Prostate gland (tissue), 2 donors: ENCODE data around the gene OR6T1. TPM values are rescaled to one million over a fixed set of nuclear protein-coding genes. Genes with fewer than 3 reads are reported as not detected.

Experiments
- DNase-seq: peaks from one replicate; pipeline ENCODE4 v3.0.0-alpha.2; 2019; ENCODE audit warnings: low spot score
- H3K27ac ChIP-seq, 2 donors: fragments of 200-600 bp; sonication (generic); 2 replicates each; pipeline ENCODE4 v1.5.1; 2017 to 2019
- H3K27me3 ChIP-seq: fragments of 200-600 bp; sonication (generic); replicated peaks from 2 replicates; pipeline ENCODE4 v1.5.1; 2019; ENCODE audit not compliant: insufficient read depth
- H3K36me3 ChIP-seq, 2 donors: fragments of 200-600 bp; sonication (generic); 1 replicate in 1 of 2; 2 replicates in 1 of 2; pipeline versions ENCODE4 v1.5.1 to v1.8.1; 2017 to 2019
- H3K4me1 ChIP-seq: fragments of 200-600 bp; sonication (generic); replicated peaks from 2 replicates; pipeline ENCODE4 v1.5.1; 2019
- H3K4me3 ChIP-seq, 2 donors: fragments of 200-600 bp; sonication (generic); 2 replicates each; pipeline ENCODE4 v1.5.1; 2017 to 2019
- H3K9me3 ChIP-seq: fragments of 200-600 bp; sonication (generic); 2 replicates; pipeline ENCODE4 v1.5.1; 2017
- CTCF ChIP-seq, 4 experiments: fragments of 200-600 bp in 2 of 4; fragments of 450-650 bp in 2 of 4; sonication (generic) in 2 of 4; IDR thresholded peaks; 1 replicate in 3 of 4; 2 replicates in 1 of 4; pipeline ENCODE4 v1.5.1; 2016 to 2019; ENCODE audit warnings: antibody characterized with exemption in 4 of 4, mild to moderate bottlenecking in 2 of 4, moderate library complexity in 2 of 4
- POLR2A ChIP-seq: fragments of 450-650 bp; IDR thresholded peaks from one replicate; pipeline ENCODE4 v1.6.1; 2016; ENCODE audit warnings: antibody characterized with exemption, mild to moderate bottlenecking
- POLR2AphosphoS5 ChIP-seq: sonication (generic); formaldehyde crosslinking; IDR thresholded peaks from one replicate; pipeline ENCODE4 v1.6.1; 2017; ENCODE audit warnings: antibody characterized with exemption
- whole genome bisulfite sequencing: methylation state at CpG from one replicate; pipeline ENCODE4 v1.1.5; 2018; 5-methylcytosine and 5-hydroxymethylcytosine counted together
- intact Hi-C: fragments of 100-400 bp; cut with DNase I; formaldehyde crosslinking; loops from one replicate; pipeline ENCODE4 v1.14.2; 2022
- total RNA-seq, 2 donors: library from RNA; depleted of rRNA; stranded (reverse); fragments of >200 nt; gene quantifications; one replicate each; pipeline ENCODE4 v1.1.0, GENCODE V29; 2016

OR6T1 gene
- not detected for total RNA-seq

GRCh38 chr11:123943738-123944137, at the start of gene OR6T1:
OR6T1 (minus strand) TSS chr11:123943838; CDS start chr11:123943838, 0 bp downstream.
- Histone ChIP-seq H3K27ac (no peak within 1 kb of the TSS), H3K27me3 (no peaks in the 10 kb centered on the region), H3K36me3 (no peaks in the 10 kb centered on the region), H3K4me3 (no peak within 1 kb of the TSS), H3K9me3 (no peaks in the 10 kb centered on the region), H3K4me1 (no peaks in the 10 kb centered on the region)
- WGBS = 92% methylated on average over 3 of the region's 3 CpGs
- no peak for DNase-seq
- intact Hi-C loops = no loop called here
- TF ChIP-seq CTCF (IDR thresholded peaks at IDR 0.05) (no peak), POLR2AphosphoS5 (no peak), POLR2A (no peak)

GRCh38 chr11:123979311-123979710, 35.7 kb upstream of the OR6T1 start:
- no peaks in the 10 kb centered on the region for H3K9me3 ChIP-seq
- H3K4me1 ChIP-seq = no peaks in the 10 kb centered on the region
- no peaks in the 10 kb centered on the region for H3K27me3 ChIP-seq
- no peak for TF ChIP-seq CTCF (IDR thresholded peaks at IDR 0.05)
- no peak for TF ChIP-seq POLR2A
- no peak for TF ChIP-seq POLR2AphosphoS5
- intact Hi-C loops = no loop called here
- no peaks in the 10 kb centered on the region for H3K36me3 ChIP-seq
- no peak overlapping the region for H3K4me3 ChIP-seq
- WGBS = 79% methylated on average over 5 of the region's 5 CpGs
- H3K27ac ChIP-seq = no peak overlapping the region
- no peak for DNase-seq

GRCh38 chr11:123977731-123978347, 34.2 kb upstream of the OR6T1 start, which contains the start of gene OR10S1:
OR10S1 (minus strand) TSS chr11:123977781; CDS start chr11:123977664, 117 bp downstream.
- H3K4me1 ChIP-seq = no peaks in the 10 kb centered on the region
- H3K9me3 ChIP-seq = no peaks in the 10 kb centered on the region
- no peak for DNase-seq
- TF ChIP-seq POLR2A (no peak), CTCF (IDR thresholded peaks at IDR 0.05) (no peak), POLR2AphosphoS5 (no peak)
- intact Hi-C loops = no loop called here
- no peak within 1 kb of the TSS for H3K27ac ChIP-seq
- H3K36me3 ChIP-seq = no peaks in the 10 kb centered on the region
- H3K4me3 ChIP-seq = no peak within 1 kb of the TSS
- no peaks in the 10 kb centered on the region for H3K27me3 ChIP-seq

- intact Hi-C loops = no loop called here
- H3K27me3 ChIP-seq = no peaks in the 10 kb centered on the region
- DNase-seq = no peak
- no peak overlapping the region for H3K4me3 ChIP-seq
- H3K36me3 ChIP-seq = no peaks in the 10 kb centered on the region
- H3K9me3 ChIP-seq = no peaks in the 10 kb centered on the region
- no peaks in the 10 kb centered on the region for H3K4me1 ChIP-seq
- TF ChIP-seq POLR2AphosphoS5 (no peak), CTCF (IDR thresholded peaks at IDR 0.05) (no peak), POLR2A (no peak)
- WGBS = 90% methylated on average over 18 of the region's 18 CpGs
- H3K27ac ChIP-seq = no peak overlapping the region
Measured at GRCh38 chr11:123976770-123977560, 33.3 kb upstream of the OR6T1 start.
